HG03196 (cell line): ENCODE data around the gene SDSL.

Source experiments
- ATAC-seq: cut with Tn5 transposase; IDR thresholded peaks from one replicate; pipeline ENCODE4 v1.9.1; 2021; ENCODE audit not compliant: unreplicated experiment

Gene SDSL

GRCh38 chr12:113445544-113446171 is 23.5 kb downstream of the SDSL start:
- no peak for ATAC-seq

GRCh38 chr12:113448873-113449272 is 26.7 kb downstream of the SDSL start:
- no peak for ATAC-seq

GRCh38 chr12:113449299-113449698 is 27.1 kb downstream of the SDSL start:
- no peak for ATAC-seq

- no peak for ATAC-seq
Observed at GRCh38 chr12:113449839-113450238, 27.7 kb downstream of the SDSL start.

GRCh38 chr12:113452458-113452857 is 30.3 kb downstream of the SDSL start:
- ATAC-seq = no peak

- no peak for ATAC-seq
Observed at GRCh38 chr12:113453330-113453729, 31.1 kb downstream of the SDSL start.

GRCh38 chr12:113456199-113456598 is 34.0 kb downstream of the SDSL start:
- ATAC-seq = no peak

GRCh38 chr12:113456761-113457160 is 34.6 kb downstream of the SDSL start:
- no peak for ATAC-seq

- no peak for ATAC-seq
Observed at GRCh38 chr12:113457185-113457584, 35.0 kb downstream of the SDSL start.

GRCh38 chr12:113457710-113458109 is 35.5 kb downstream of the SDSL start:
- no peak for ATAC-seq

- no peak for ATAC-seq
Observed at GRCh38 chr12:113459981-113460380, 37.8 kb downstream of the SDSL start.

- ATAC-seq = no peak
Observed at GRCh38 chr12:113461666-113462065, 39.5 kb downstream of the SDSL start.

- no peak for ATAC-seq
Observed at GRCh38 chr12:113462117-113462774, 40.1 kb downstream of the SDSL start.

- no peak for ATAC-seq
Observed at GRCh38 chr12:113462998-113463745, 41.0 kb downstream of the SDSL start.

- ATAC-seq = no peak
Observed at GRCh38 chr12:113463746-113464451, 41.7 kb downstream of the SDSL start.

GRCh38 chr12:113464452-113464775 is 42.2 kb downstream of the SDSL start:
- no peak for ATAC-seq

GRCh38 chr12:113464852-113465719 is 42.9 kb downstream of the SDSL start:
- ATAC-seq = no peak

- no peak for ATAC-seq
Observed at GRCh38 chr12:113465808-113466453, 43.8 kb downstream of the SDSL start.

- no peak for ATAC-seq
Observed at GRCh38 chr12:113466454-113467141, 44.4 kb downstream of the SDSL start.

GRCh38 chr12:113467142-113467501 is 44.9 kb downstream of the SDSL start:
- no peak for ATAC-seq
